Osteocyte (in vitro differentiated cells): Measurements from ENCODE around the gene GABRA5. TPM values are rescaled to one million over a fixed set of nuclear protein-coding genes. Genes with fewer than 3 reads are reported as not detected.

ENCODE experiments used
- DNase-seq: peaks from one replicate; pipeline ENCODE4 v3.0.0; 2021; ENCODE audit warnings: mixed read lengths; ENCODE audit not compliant: unreplicated experiment; ENCODE audit errors: extremely low spot score
- H3K27ac Mint-ChIP-seq: one replicate; pipeline ENCODE4 v1.8.0; 2021; ENCODE audit warnings: mild to moderate bottlenecking, mixed read lengths; ENCODE audit not compliant: unreplicated experiment
- H3K27me3 Mint-ChIP-seq: one replicate; pipeline ENCODE4 v1.8.0; 2021; ENCODE audit warnings: mixed read lengths; ENCODE audit not compliant: unreplicated experiment
- H3K36me3 Mint-ChIP-seq: one replicate; pipeline ENCODE4 v1.8.0; 2021; ENCODE audit warnings: mixed read lengths; ENCODE audit not compliant: unreplicated experiment
- H3K4me1 Mint-ChIP-seq: one replicate; pipeline ENCODE4 v1.8.0; 2021; ENCODE audit warnings: mixed read lengths; ENCODE audit not compliant: unreplicated experiment
- H3K4me3 Mint-ChIP-seq: one replicate; pipeline ENCODE4 v1.8.0; 2021; ENCODE audit warnings: mild to moderate bottlenecking, moderate library complexity, mixed read lengths; ENCODE audit not compliant: unreplicated experiment
- H3K9me3 Mint-ChIP-seq: one replicate; pipeline ENCODE4 v1.8.0; 2021; ENCODE audit warnings: mixed read lengths; ENCODE audit not compliant: unreplicated experiment
- CTCF ChIP-seq: fragments of 200-600 bp; sonication (generic); IDR thresholded peaks from 2 replicates; pipeline ENCODE4 v1.5.0; 2021; ENCODE audit warnings: antibody characterized with exemption, mild to moderate bottlenecking, moderate library complexity
- total RNA-seq: library from RNA; stranded (reverse); gene quantifications from 2 replicates; pipeline ENCODE4 v1.2.1, GENCODE V29; 2021

Gene GABRA5
- total RNA-seq, 1 donor from 2014 or later: not detected

GRCh38 chr15:26841941-26842340, 24.9 kb upstream of the GABRA5 start:
- H3K4me3 Mint-ChIP-seq: no peak overlapping the region
- H3K36me3 Mint-ChIP-seq: no peaks in the 10 kb centered on the region
- H3K27me3 Mint-ChIP-seq: peaks cover 8% of the 10 kb centered on the region
- TF ChIP-seq CTCF: no peak
- H3K9me3 Mint-ChIP-seq: peaks cover 6% of the 10 kb centered on the region
- no peak for DNase-seq
- no peaks in the 10 kb centered on the region for H3K4me1 Mint-ChIP-seq
- no peak overlapping the region for H3K27ac Mint-ChIP-seq

- DNase-seq: no peak
Measured at GRCh38 chr15:26842391-26842790, 24.5 kb upstream of the GABRA5 start.

GRCh38 chr15:26844901-26845300, 22.0 kb upstream of the GABRA5 start:
- DNase-seq: no peak
- Mint-ChIP-seq H3K27ac (no peak overlapping the region), H3K9me3 (peaks cover 9% of the 10 kb centered on the region), H3K4me3 (no peak overlapping the region), H3K36me3 (no peaks in the 10 kb centered on the region), H3K4me1 (no peaks in the 10 kb centered on the region), H3K27me3 (peaks cover 8% of the 10 kb centered on the region)
- no peak for TF ChIP-seq CTCF

More at GRCh38 chr15:26842391-26842790, 24.5 kb upstream of the GABRA5 start:
- Mint-ChIP-seq H3K27me3 (peaks cover 8% of the 10 kb centered on the region), H3K36me3 (no peaks in the 10 kb centered on the region), H3K4me1 (no peaks in the 10 kb centered on the region), H3K4me3 (no peak overlapping the region), H3K27ac (no peak overlapping the region), H3K9me3 (peaks cover 1% of the 10 kb centered on the region)
- no peak for TF ChIP-seq CTCF

GRCh38 chr15:26848498-26848897, 18.4 kb upstream of the GABRA5 start:
- Mint-ChIP-seq H3K27me3 (no peaks in the 10 kb centered on the region), H3K9me3 (peaks cover 9% of the 10 kb centered on the region), H3K27ac (no peak overlapping the region), H3K36me3 (no peaks in the 10 kb centered on the region), H3K4me3 (no peak overlapping the region), H3K4me1 (no peaks in the 10 kb centered on the region)
- DNase-seq: no peak
- TF ChIP-seq CTCF: no peak

GRCh38 chr15:26850161-26850560, 16.7 kb upstream of the GABRA5 start:
- no peak for TF ChIP-seq CTCF
- Mint-ChIP-seq H3K36me3 (no peaks in the 10 kb centered on the region), H3K4me1 (no peaks in the 10 kb centered on the region), H3K27me3 (no peaks in the 10 kb centered on the region), H3K27ac (no peak overlapping the region), H3K4me3 (no peak overlapping the region), H3K9me3 (peaks cover 9% of the 10 kb centered on the region)
- DNase-seq: no peak
